Spleen (tissue), 11 donors: ENCODE measurements around the gene RAD51B. TPM values are rescaled to one million over a fixed set of nuclear protein-coding genes. Genes with fewer than 3 reads are reported as not detected.
"Not testable (repeated sequence)": the region's sequence is repeated elsewhere in the genome, so short reads cannot be mapped to it uniquely, and the experiment has no call there.

Source experiments
- DNase-seq: peaks from one replicate; pipeline ENCODE4 v3.0.0-alpha.2; 2020
- H3K27ac ChIP-seq, 8 donors: fragments of 200-600 bp; sonication (generic) in 7 of 8; 1 replicate in 4 of 8; 2 replicates in 4 of 8; pipeline versions ENCODE4 v1.5.0 to v1.8.0; 2016 to 2021; ENCODE audit warnings: inconsistent platforms in 4 of 8, mild to moderate bottlenecking in 4 of 8, moderate library complexity in 1 of 8
- H3K27me3 ChIP-seq, 7 donors: fragments of 200-600 bp; sonication (generic) in 6 of 7; replicated peaks in 1 of 7; 1 replicate in 4 of 7; 2 replicates in 3 of 7; pipeline versions ENCODE4 v1.5.0 to v1.8.0; 2016 to 2021; ENCODE audit warnings: inconsistent platforms in 3 of 7, mild to moderate bottlenecking in 1 of 7
- H3K36me3 ChIP-seq, 6 donors: fragments of 200-600 bp; sonication (generic) in 5 of 6; 1 replicate in 4 of 6; 2 replicates in 2 of 6; pipeline versions ENCODE4 v1.5.0 to v1.8.0; 2016 to 2021; ENCODE audit warnings: inconsistent platforms in 2 of 6
- H3K4me1 ChIP-seq, 6 donors: fragments of 200-600 bp; sonication (generic) in 5 of 6; 1 replicate in 3 of 6; 2 replicates in 3 of 6; pipeline versions ENCODE4 v1.5.0 to v1.8.0; 2016 to 2021; ENCODE audit warnings: inconsistent platforms in 3 of 6
- H3K4me3 ChIP-seq, 8 donors: fragments of 200-600 bp; sonication (generic) in 7 of 8; 1 replicate in 4 of 8; 2 replicates in 4 of 8; pipeline versions ENCODE4 v1.5.0 to v1.8.0; 2016 to 2021; ENCODE audit warnings: inconsistent platforms in 4 of 8, mild to moderate bottlenecking in 4 of 8, moderate library complexity in 2 of 8
- H3K9me3 ChIP-seq, 8 donors: fragments of 200-600 bp; sonication (generic) in 7 of 8; 1 replicate in 4 of 8; 2 replicates in 4 of 8; pipeline versions ENCODE4 v1.5.0 to v1.8.0; 2016 to 2021; ENCODE audit warnings: inconsistent platforms in 4 of 8
- POLR2A ChIP-seq, 3 donors: fragments of 450-650 bp; IDR thresholded peaks; one replicate each; pipeline ENCODE4 v1.5.1; 2017; ENCODE audit warnings: antibody characterized with exemption in 3 of 3, mild to moderate bottlenecking in 1 of 3
- POLR2AphosphoS5 ChIP-seq, 3 donors: sonication (generic); formaldehyde crosslinking; IDR thresholded peaks; one replicate each; pipeline ENCODE4 v1.5.1; 2017; ENCODE audit warnings: antibody characterized with exemption in 3 of 3
- WGBS, 5 donors: extraction: QIAGEN DNeasy Blood & Tissue Kit in 3 of 5; methylation state at CpG; one replicate each; pipeline versions ENCODE4 v1.1.5 to v1.1.7; 2013 to 2018; 5-methylcytosine and 5-hydroxymethylcytosine counted together
- intact Hi-C: fragments of 100-400 bp; cut with DNase I; formaldehyde crosslinking; loops from one replicate; pipeline ENCODE4 v1.15.0; 2023; ENCODE audit warnings: low total_unique reads
- polyA plus RNA-seq, 3 donors: library from polyadenylated mRNA; stranded (reverse); fragments of 200-250 nt; gene quantifications; one replicate each; pipeline ENCODE4 v1.2.1, GENCODE V29; 2013
- total RNA-seq, 7 donors: library from RNA; depleted of rRNA in 3 of 7; stranded (reverse); fragments of >200 nt in 3 of 7; fragmentation: NEBNext Ultra II Directional in 4 of 7; extraction: Animal tissue kit (Norgen Biotek cat#: 25700) in 4 of 7; gene quantifications; one replicate each; pipeline versions ENCODE4 v1.1.0 to v1.2.1, GENCODE V29; 2016 to 2021
- TF ChIP-seq, protein P1 (sequence below), 11 experiments: fragments of 200-600 bp in 7 of 11; fragments of 450-650 bp in 4 of 11; sonication (generic) in 4 of 11; IDR thresholded peaks in 8 of 11; conservative IDR thresholded peaks in 3 of 11; 1 replicate in 7 of 11; 2 replicates in 4 of 11; pipeline versions ENCODE4 v1.4.0 to v1.8.0; 2016 to 2021; ENCODE audit warnings: antibody characterized with exemption in 11 of 11, inconsistent platforms in 4 of 11, mild to moderate bottlenecking in 1 of 11
- donor health status: healthy with polysubstance abuse.
- donor health status: DM: no; HTN: no; CAD: no; lungs with moderate emphysema.
- donor health status: DM: no; HTN: no; CAD: no.
- donor health status: Bipolar disorder and iron deficiency.
- donor health status: healthy.
- donor health status: DM: no; HTN: no; CAD: no.
- donor health status: DM: yes; HTN: yes; CAD: no.

RAD51B gene
- total and polyA plus RNA-seq, 10 donors: 4.2 to 43.7 (median 29.8) TPM

- H3K4me3 ChIP-seq: no peak overlapping the region
- intact Hi-C loops: no loop called here
- no peaks in the 10 kb centered on the region for H3K36me3 ChIP-seq
- no peaks in the 10 kb centered on the region for H3K27me3 ChIP-seq
- H3K4me1 ChIP-seq: peaks cover 0 to 14% (median 6%) of the 10 kb centered on the region in 6 donors
- 68 to 79% (median 73%) methylated on average over 5 of the region's 5 CpGs for WGBS, 5 donors
- H3K9me3 ChIP-seq: no peaks in the 10 kb centered on the region
- peak overlapping the region in 5 of 8 donors; percentile 2 to 39 (median 19) for H3K27ac ChIP-seq
- no peak for DNase-seq
- TF ChIP-seq, protein P1, sequence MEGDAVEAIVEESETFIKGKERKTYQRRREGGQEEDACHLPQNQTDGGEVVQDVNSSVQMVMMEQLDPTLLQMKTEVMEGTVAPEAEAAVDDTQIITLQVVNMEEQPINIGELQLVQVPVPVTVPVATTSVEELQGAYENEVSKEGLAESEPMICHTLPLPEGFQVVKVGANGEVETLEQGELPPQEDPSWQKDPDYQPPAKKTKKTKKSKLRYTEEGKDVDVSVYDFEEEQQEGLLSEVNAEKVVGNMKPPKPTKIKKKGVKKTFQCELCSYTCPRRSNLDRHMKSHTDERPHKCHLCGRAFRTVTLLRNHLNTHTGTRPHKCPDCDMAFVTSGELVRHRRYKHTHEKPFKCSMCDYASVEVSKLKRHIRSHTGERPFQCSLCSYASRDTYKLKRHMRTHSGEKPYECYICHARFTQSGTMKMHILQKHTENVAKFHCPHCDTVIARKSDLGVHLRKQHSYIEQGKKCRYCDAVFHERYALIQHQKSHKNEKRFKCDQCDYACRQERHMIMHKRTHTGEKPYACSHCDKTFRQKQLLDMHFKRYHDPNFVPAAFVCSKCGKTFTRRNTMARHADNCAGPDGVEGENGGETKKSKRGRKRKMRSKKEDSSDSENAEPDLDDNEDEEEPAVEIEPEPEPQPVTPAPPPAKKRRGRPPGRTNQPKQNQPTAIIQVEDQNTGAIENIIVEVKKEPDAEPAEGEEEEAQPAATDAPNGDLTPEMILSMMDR (IDR thresholded peaks at IDR 0.05 in 8 of 11, conservative IDR thresholded peaks at IDR 0.05 in 3 of 11): no peak
- no peak for TF ChIP-seq POLR2A (IDR thresholded peaks at IDR 0.05)
- TF ChIP-seq POLR2AphosphoS5 (IDR thresholded peaks at IDR 0.05): no peak
These were observed 291.7 kb downstream of the RAD51B start for GRCh38 chr14:68111097-68111852.

- intact Hi-C loops: no loop called here
- H3K36me3 ChIP-seq: no peaks in the 10 kb centered on the region
- whole genome bisulfite sequencing, 5 donors: 90 to 100% (median 96%) methylated on average over 2 of the region's 2 CpGs
- no peak for TF ChIP-seq POLR2AphosphoS5 (IDR thresholded peaks at IDR 0.05)
- TF ChIP-seq POLR2A (IDR thresholded peaks at IDR 0.05): no peak
- TF ChIP-seq, protein P1 (IDR thresholded peaks at IDR 0.05 in 8 of 11, conservative IDR thresholded peaks at IDR 0.05 in 3 of 11): no peak
- no peaks in the 10 kb centered on the region for H3K9me3 ChIP-seq
- no peak for DNase-seq
- no peak overlapping the region for H3K4me3 ChIP-seq
- peaks cover 0 to 14% (median 6%) of the 10 kb centered on the region in 6 donors for H3K4me1 ChIP-seq
- H3K27me3 ChIP-seq: no peaks in the 10 kb centered on the region
- peak overlapping the region in 4 of 8 donors; percentile 2 to 39 (median 22) for H3K27ac ChIP-seq
These were observed 292.3 kb downstream of the RAD51B start for GRCh38 chr14:68111853-68112270.

DNA sequence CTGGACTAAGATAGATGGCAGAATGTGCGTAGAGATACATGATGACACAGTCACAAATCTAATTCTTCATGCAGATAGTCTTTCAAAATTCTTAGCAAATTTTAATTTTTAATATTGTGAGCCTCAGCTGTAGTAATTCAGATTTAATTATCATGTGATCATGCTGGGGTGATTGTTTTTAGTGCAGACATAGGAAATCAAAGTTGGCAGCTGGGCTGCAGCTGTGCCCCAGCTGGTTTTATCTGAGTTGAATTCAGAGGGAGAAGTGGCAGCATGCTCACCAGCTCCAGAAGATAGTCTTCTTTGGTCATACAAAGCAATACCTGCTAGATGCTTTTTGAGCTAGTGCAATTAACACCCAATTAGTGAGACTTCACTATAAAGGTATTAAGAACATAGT is 292.9 kb downstream of the RAD51B start:
- WGBS, 5 donors: 91 to 98% (median 97%) methylated on average over 1 of the region's 1 CpG
- H3K36me3 ChIP-seq: no peaks in the 10 kb centered on the region
- no peaks in the 10 kb centered on the region for H3K9me3 ChIP-seq
- peaks cover 0 to 14% (median 6%) of the 10 kb centered on the region in 6 donors for H3K4me1 ChIP-seq
- DNase-seq: no peak
- no peak overlapping the region for H3K4me3 ChIP-seq
- no peaks in the 10 kb centered on the region for H3K27me3 ChIP-seq
- H3K27ac ChIP-seq: no peak overlapping the region
- TF ChIP-seq POLR2AphosphoS5 (IDR thresholded peaks at IDR 0.05): no peak
- no peak for TF ChIP-seq POLR2A (IDR thresholded peaks at IDR 0.05)
- TF ChIP-seq, protein P1 (IDR thresholded peaks at IDR 0.05 in 8 of 11, conservative IDR thresholded peaks at IDR 0.05 in 3 of 11): no peak
- intact Hi-C loops: no loop called here

DNA sequence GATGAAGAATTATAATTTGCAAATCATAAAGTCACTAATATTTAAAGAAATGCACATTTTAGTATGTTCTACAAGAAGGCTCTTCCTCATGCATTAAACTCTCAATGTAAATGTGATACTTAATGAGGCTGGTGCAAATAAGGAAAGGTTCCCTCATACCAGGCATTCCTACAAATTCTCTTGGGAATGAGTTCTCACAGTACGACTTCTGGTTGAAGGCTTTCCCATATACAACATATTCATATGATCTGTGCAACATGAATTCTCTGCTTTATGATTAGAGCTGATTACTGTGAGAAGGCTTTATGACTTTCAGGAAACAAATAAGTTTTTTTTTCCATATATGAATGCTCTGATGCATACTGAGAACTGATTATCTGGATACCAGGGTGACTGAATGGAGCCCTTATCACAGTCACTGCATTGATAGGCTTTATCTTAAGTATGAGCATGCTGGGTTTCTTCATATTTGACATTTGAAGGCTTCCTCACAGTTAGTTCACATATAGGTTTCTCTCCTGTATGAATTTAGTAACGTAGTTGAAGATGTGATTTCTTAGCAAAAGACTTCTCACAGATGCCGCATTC is 293.9 kb downstream of the RAD51B start:
- Histone ChIP-seq H3K4me1 (peaks cover 0 to 14% (median 6%) of the 10 kb centered on the region in 6 donors), H3K9me3 (no peaks in the 10 kb centered on the region), H3K27ac (no peak overlapping the region), H3K27me3 (no peaks in the 10 kb centered on the region), H3K36me3 (no peaks in the 10 kb centered on the region), H3K4me3 (no peak overlapping the region)
- WGBS, 5 donors: 88 to 94% (median 92%) methylated on average over 3 of the region's 3 CpGs
- intact Hi-C loops: no loop called here
- no peak for DNase-seq
- no peak for TF ChIP-seq POLR2A (IDR thresholded peaks at IDR 0.05)
- TF ChIP-seq POLR2AphosphoS5 (IDR thresholded peaks at IDR 0.05): no peak
- TF ChIP-seq, protein P1 (IDR thresholded peaks at IDR 0.05 in 8 of 11, conservative IDR thresholded peaks at IDR 0.05 in 3 of 11): no peak

- intact Hi-C loops: not testable (repeated sequence)
These were observed 296.4 kb downstream of the RAD51B start for GRCh38 chr14:68115952-68116351.

More at GRCh38 chr14:68115952-68116351, 296.4 kb downstream of the RAD51B start:
- not testable (repeated sequence) for H3K27me3 ChIP-seq, H3K4me1 ChIP-seq, H3K9me3 ChIP-seq, H3K27ac ChIP-seq, H3K4me3 ChIP-seq, H3K36me3 ChIP-seq, DNase-seq
